Keratinocyte (primary cell): ENCODE data around the gene VGLL2. TPM values are rescaled to one million over a fixed set of nuclear protein-coding genes. Genes with fewer than 3 reads are reported as not detected.

Experiments used
- DNase-seq: peaks from one replicate; pipeline ENCODE4 v3.0.0-alpha.2; 2011; ENCODE audit warnings: low read depth, missing footprints, low spot score
- FAIRE-seq: peaks from 2 replicates; lab custom pipeline; 2011; peaks lifted over from hg19 to GRCh38; lab: Jason Lieb, UNC
- H2AFZ ChIP-seq: 2 replicates; pipeline ENCODE4 v1.6.0; 2012; ENCODE audit warnings: low read length, control low read depth, inconsistent platforms; ENCODE audit not compliant: control insufficient read depth
- H3K27ac ChIP-seq: 2 replicates; pipeline ENCODE4 v1.5.1; 2011; ENCODE audit warnings: low read length; ENCODE audit not compliant: control insufficient read depth, insufficient read depth
- H3K27me3 ChIP-seq: 3 replicates; pipeline ENCODE4 v1.6.0; 2011; ENCODE audit warnings: low read length; ENCODE audit not compliant: control insufficient read depth, insufficient read depth; ENCODE audit errors: extremely low read depth
- H3K36me3 ChIP-seq, 2 experiments: 2 replicates in 1 of 2; 3 replicates in 1 of 2; pipeline ENCODE4 v1.5.1; 2011; ENCODE audit warnings: low read length in 2 of 2, mild to moderate bottlenecking in 1 of 2; ENCODE audit not compliant: control insufficient read depth in 2 of 2, insufficient read depth in 2 of 2; ENCODE audit errors: extremely low read depth in 1 of 2
- H3K4me1 ChIP-seq: 3 replicates; pipeline ENCODE4 v1.5.1; 2011; ENCODE audit warnings: low read length; ENCODE audit not compliant: control insufficient read depth, insufficient read depth; ENCODE audit errors: extremely low read depth
- H3K4me2 ChIP-seq: 3 replicates; pipeline ENCODE4 v1.6.0; 2011; ENCODE audit warnings: low read depth, low read length; ENCODE audit not compliant: control insufficient read depth, insufficient read depth; ENCODE audit errors: extremely low read depth
- H3K4me3 ChIP-seq, 3 experiments: fragments of 200-600 bp in 1 of 3; sonication (generic) in 1 of 3; 2 replicates in 2 of 3; 3 replicates in 1 of 3; pipeline ENCODE4 v1.5.1; 2011 to 2016; ENCODE audit warnings: low read length in 3 of 3, mild to moderate bottlenecking in 3 of 3, control low read depth in 2 of 3, inconsistent platforms in 1 of 3, low read depth in 1 of 3, mixed read lengths in 1 of 3, mixed run types in 1 of 3, moderate library complexity in 1 of 3; ENCODE audit not compliant: control insufficient read depth in 2 of 3, insufficient read depth in 2 of 3; ENCODE audit errors: extremely low read depth in 1 of 3
- H3K79me2 ChIP-seq: 2 replicates; pipeline ENCODE4 v1.6.0; 2012; ENCODE audit warnings: low read length; ENCODE audit not compliant: control insufficient read depth, insufficient read depth
- H3K9ac ChIP-seq: 3 replicates; pipeline ENCODE4 v1.6.0; 2011; ENCODE audit warnings: low read length; ENCODE audit not compliant: control insufficient read depth, insufficient read depth; ENCODE audit errors: extremely low read depth
- H3K9me1 ChIP-seq: 3 replicates; pipeline ENCODE4 v1.6.0; 2011; ENCODE audit warnings: low read length; ENCODE audit not compliant: control insufficient read depth, insufficient read depth; ENCODE audit errors: extremely low read depth
- H3K9me3 ChIP-seq: 2 replicates; pipeline ENCODE4 v1.5.1; 2012; ENCODE audit warnings: low read depth, low read length; ENCODE audit not compliant: control insufficient read depth
- H4K20me1 ChIP-seq: 3 replicates; pipeline ENCODE4 v1.6.0; 2011; ENCODE audit warnings: low read length; ENCODE audit not compliant: control insufficient read depth, insufficient read depth; ENCODE audit errors: extremely low read depth
- EZH2 ChIP-seq: IDR thresholded peaks from one replicate; pipeline ENCODE4 v1.6.1; 2012; ENCODE audit warnings: inconsistent platforms, mild to moderate bottlenecking, low read length, moderate library complexity
- dilution Hi-C: fragments of 300-500 bp; cut with MboI; formaldehyde crosslinking; loops from one replicate; pipeline ENCODE4 v1.7.0; 2020; ENCODE audit warnings: low sequenced_read_pairs; ENCODE audit not compliant: extremely low pct_ligation_motif_present
- polyA plus RNA-seq, 5 experiments: library from polyadenylated mRNA; depleted of rRNA in 3 of 5; stranded (reverse) in 3 of 5; stranded (forward) in 1 of 5; unstranded in 1 of 5; fragments of >200 nt; gene quantifications; 1 replicate in 1 of 5; 2 replicates in 3 of 5; 3 replicates in 1 of 5; pipeline versions ENCODE4 v1.2.1 to v1.2.3, GENCODE V29; 2011 to 2012; ENCODE audit warnings: missing spikeins in 2 of 5, low read depth in 1 of 5, low replicate concordance in 1 of 5
- TF ChIP-seq, protein P1 (sequence below), 3 experiments: IDR thresholded peaks in 1 of 3; conservative IDR thresholded peaks in 1 of 3; optimal IDR thresholded peaks in 1 of 3; 2 replicates in 2 of 3; 3 replicates in 1 of 3; pipeline versions ENCODE3 to v1.5.1; 2011; ENCODE audit warnings: low read length in 3 of 3, mild to moderate bottlenecking in 3 of 3, moderate library complexity in 2 of 3, control low read depth in 1 of 3, inconsistent platforms in 1 of 3; ENCODE audit not compliant: insufficient read depth in 2 of 3; ENCODE audit errors: extremely low read depth in 1 of 3

The VGLL2 gene
- polyA plus RNA-seq, 1 donor (not counting 4 experiments of a cell fraction or from before 2014, with no cell fraction given) = not detected

DNA sequence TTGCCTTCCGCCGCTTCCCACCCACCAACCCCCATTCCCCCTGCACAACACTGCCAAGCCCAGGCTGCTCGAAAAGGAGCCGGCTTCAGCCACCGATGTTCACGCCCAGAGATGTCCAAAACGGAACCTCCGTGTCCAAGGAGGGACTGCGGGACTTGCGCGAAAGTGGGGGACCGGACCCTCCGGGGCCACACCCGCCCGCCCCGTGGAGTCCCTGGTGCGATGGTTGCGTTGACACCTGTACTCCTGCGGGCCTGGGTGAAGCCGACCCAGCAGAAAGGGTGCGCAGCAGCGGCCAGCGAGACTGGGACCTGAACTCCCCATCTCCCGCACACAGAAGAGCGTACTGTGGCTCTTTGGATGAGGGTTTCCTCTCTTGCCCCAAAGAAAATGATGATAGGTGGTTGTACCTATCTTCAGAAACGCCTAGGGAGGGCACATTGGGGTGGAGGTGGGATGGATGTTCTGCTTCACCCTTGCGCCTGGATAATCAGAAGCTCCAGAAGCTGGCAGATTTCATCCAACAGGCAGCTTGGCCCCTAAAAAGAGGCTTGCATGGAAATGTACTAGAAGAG, 1.9 kb upstream of the VGLL2 start:
- FAIRE-seq = no peak
- Histone ChIP-seq H3K4me1 (peaks cover 11% of the 10 kb centered on the region), H3K9me1 (no peaks in the 10 kb centered on the region), H3K27me3 (peaks cover 74% of the 10 kb centered on the region), H4K20me1 (no peaks in the 10 kb centered on the region), H3K9me3 (no peaks in the 10 kb centered on the region), H3K4me3 (no peak overlapping the region), H3K36me3 (no peaks in the 10 kb centered on the region), H2AFZ (no peak overlapping the region), H3K9ac (no peak overlapping the region), H3K4me2 (no peak overlapping the region), H3K27ac (no peak overlapping the region), H3K79me2 (no peaks in the 10 kb centered on the region)
- dilution Hi-C loops = no loop called here
- DNase-seq = no peak
- no peak for TF ChIP-seq EZH2
- TF ChIP-seq, protein P1, sequence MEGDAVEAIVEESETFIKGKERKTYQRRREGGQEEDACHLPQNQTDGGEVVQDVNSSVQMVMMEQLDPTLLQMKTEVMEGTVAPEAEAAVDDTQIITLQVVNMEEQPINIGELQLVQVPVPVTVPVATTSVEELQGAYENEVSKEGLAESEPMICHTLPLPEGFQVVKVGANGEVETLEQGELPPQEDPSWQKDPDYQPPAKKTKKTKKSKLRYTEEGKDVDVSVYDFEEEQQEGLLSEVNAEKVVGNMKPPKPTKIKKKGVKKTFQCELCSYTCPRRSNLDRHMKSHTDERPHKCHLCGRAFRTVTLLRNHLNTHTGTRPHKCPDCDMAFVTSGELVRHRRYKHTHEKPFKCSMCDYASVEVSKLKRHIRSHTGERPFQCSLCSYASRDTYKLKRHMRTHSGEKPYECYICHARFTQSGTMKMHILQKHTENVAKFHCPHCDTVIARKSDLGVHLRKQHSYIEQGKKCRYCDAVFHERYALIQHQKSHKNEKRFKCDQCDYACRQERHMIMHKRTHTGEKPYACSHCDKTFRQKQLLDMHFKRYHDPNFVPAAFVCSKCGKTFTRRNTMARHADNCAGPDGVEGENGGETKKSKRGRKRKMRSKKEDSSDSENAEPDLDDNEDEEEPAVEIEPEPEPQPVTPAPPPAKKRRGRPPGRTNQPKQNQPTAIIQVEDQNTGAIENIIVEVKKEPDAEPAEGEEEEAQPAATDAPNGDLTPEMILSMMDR (optimal IDR thresholded peaks at IDR 0.05 in 1 of 3, IDR thresholded peaks at IDR 0.05 in 1 of 3, conservative IDR thresholded peaks at IDR 0.05 in 1 of 3; ENCODE audit: extremely low read depth in 1 of 3, insufficient read depth in 2 of 3, low read length in 3 of 3) = no peak

DNA sequence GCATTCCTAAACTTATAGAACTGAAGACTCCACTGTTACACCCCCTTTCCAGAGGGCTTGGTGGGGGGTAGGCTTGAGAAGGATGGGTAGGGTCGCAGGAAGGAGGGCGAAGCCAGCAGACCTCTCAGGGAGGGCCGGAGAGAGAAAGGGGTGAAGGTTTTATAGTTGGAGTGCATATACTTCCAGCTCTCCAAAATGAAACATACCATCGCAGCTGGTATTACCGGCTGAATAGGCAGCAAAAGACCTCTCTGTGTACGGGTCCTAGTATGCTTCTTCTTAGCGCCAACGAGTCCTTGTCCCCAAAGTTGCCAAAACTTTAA, 1.0 kb upstream of the VGLL2 start:
- Histone ChIP-seq H3K27ac (no peak overlapping the region), H3K27me3 (peaks cover 83% of the 10 kb centered on the region), H3K4me1 (peaks cover 11% of the 10 kb centered on the region), H3K9me3 (no peaks in the 10 kb centered on the region), H3K4me3 (peak overlapping the region in 2 of 3 experiments; percentile 38 to 54), H3K9me1 (no peaks in the 10 kb centered on the region), H4K20me1 (no peaks in the 10 kb centered on the region), H3K9ac (no peak overlapping the region), H3K4me2 (peak overlapping the region; percentile 66), H2AFZ (no peak overlapping the region), H3K79me2 (no peaks in the 10 kb centered on the region), H3K36me3 (no peaks in the 10 kb centered on the region)
- DNase-seq (no peak), FAIRE-seq (no peak)
- no peak for TF ChIP-seq EZH2
- TF ChIP-seq, protein P1 (optimal IDR thresholded peaks at IDR 0.05 in 1 of 3, IDR thresholded peaks at IDR 0.05 in 1 of 3, conservative IDR thresholded peaks at IDR 0.05 in 1 of 3; ENCODE audit: extremely low read depth in 1 of 3, insufficient read depth in 2 of 3, low read length in 3 of 3) = no peak
- dilution Hi-C loops = no loop called here
